A673 (cell line): ENCODE measurements around the gene P2RX6. TPM values are rescaled to one million over a fixed set of nuclear protein-coding genes. Genes with fewer than 3 reads are reported as not detected.
"Not testable (repeated sequence)": the region's sequence is repeated elsewhere in the genome, so short reads cannot be mapped to it uniquely, and the experiment has no call there.

Experiments
- BruUV-seq: library from RNA; stranded (reverse); fragments of 400-500 nt; replicated peaks from 2 replicates; lab custom pipeline; 2021; lab: Mats Ljungman, UMichigan
- CTCF ChIA-PET: fragments of 300-600 bp; sonication (Branson Sonifier 250); formaldehyde crosslinking; loops from one replicate; lab custom pipeline; 2022; ENCODE audit warnings: antibody characterized with exemption; lab: Charles Lee
- POLR2A ChIA-PET: fragments of 300-600 bp; sonication (Branson Sonifier 250); formaldehyde crosslinking; loops from one replicate; lab custom pipeline; 2022; ENCODE audit warnings: antibody characterized with exemption; ENCODE audit not compliant: low non-redundant PET; lab: Charles Lee
- DNase-seq: peaks from one replicate; pipeline ENCODE4 v3.0.0-alpha.2; 2015; ENCODE audit warnings: low spot score
- H3K27ac ChIP-seq: fragments of 200-600 bp; sonication (generic); 2 replicates; pipeline ENCODE4 v1.5.1; 2016; ENCODE audit warnings: mixed run types, low read depth, mild to moderate bottlenecking, mixed read lengths, antibody characterized with exemption, low read length; ENCODE audit not compliant: poor library complexity, severe bottlenecking
- H3K27me3 ChIP-seq: fragments of 200-600 bp; sonication (generic); replicated peaks from 2 replicates; pipeline ENCODE4 v1.6.1; 2017; ENCODE audit warnings: mixed run types, low read depth, mild to moderate bottlenecking, mixed read lengths, antibody characterized with exemption, low read length; ENCODE audit not compliant: insufficient read depth, poor library complexity
- H3K36me3 ChIP-seq: fragments of 200-600 bp; sonication (generic); 2 replicates; pipeline ENCODE4 v1.6.1; 2016; ENCODE audit warnings: mixed run types, mild to moderate bottlenecking, mixed read lengths, antibody characterized with exemption, low read length; ENCODE audit not compliant: insufficient read depth, poor library complexity, severe bottlenecking
- H3K4me1 ChIP-seq: fragments of 200-600 bp; sonication (generic); 2 replicates; pipeline ENCODE4 v1.6.1; 2017; ENCODE audit warnings: mixed run types, mild to moderate bottlenecking, mixed read lengths, antibody characterized with exemption, low read length; ENCODE audit not compliant: insufficient read depth, poor library complexity, severe bottlenecking
- H3K4me3 ChIP-seq: fragments of 200-600 bp; sonication (generic); 2 replicates; pipeline ENCODE4 v1.5.1; 2016; ENCODE audit warnings: low read depth, mixed run types, mild to moderate bottlenecking, mixed read lengths, low read length; ENCODE audit not compliant: poor library complexity, severe bottlenecking
- H3K9me3 ChIP-seq: fragments of 200-600 bp; sonication (generic); 2 replicates; pipeline ENCODE4 v1.6.1; 2016; ENCODE audit warnings: mixed run types, low read depth, mild to moderate bottlenecking, mixed read lengths, antibody characterized with exemption, low read length; ENCODE audit not compliant: poor library complexity, severe bottlenecking
- CTCF ChIP-seq: fragments of 300-800, 200-600 bp; sonication (generic); conservative IDR thresholded peaks from 2 replicates; pipeline ENCODE4 v1.5.1; 2017; ENCODE audit warnings: low read depth, mild to moderate bottlenecking, antibody characterized with exemption, low read length, moderate library complexity, mixed read lengths
- EZH2 ChIP-seq: fragments of 200-600 bp; sonication (generic); IDR thresholded peaks from 2 replicates; pipeline ENCODE4 v1.6.1; 2017; ENCODE audit warnings: borderline replicate concordance, low read depth, mild to moderate bottlenecking, mixed read lengths, antibody characterized with exemption, low read length; ENCODE audit not compliant: poor library complexity, severe bottlenecking
- intact Hi-C: fragments of 100-400 bp; cut with micrococcal nuclease; formaldehyde crosslinking; loops from one replicate; pipeline ENCODE4 v1.10.0; 2022; ENCODE audit not compliant: unreplicated experiment
- total RNA-seq: library from RNA; stranded (reverse); gene quantifications from 2 replicates; pipeline ENCODE4 v1.2.3, GENCODE V29; 2021

The P2RX6 gene
- total RNA-seq, 1 experiment from 2014 or later = 0.43 TPM

- no TSS peak for BruUV-seq
- Histone ChIP-seq H3K27ac (no peak overlapping the region), H3K4me1 (peaks cover 8% of the 10 kb centered on the region), H3K36me3 (no peaks in the 10 kb centered on the region), H3K9me3 (no peaks in the 10 kb centered on the region), H3K4me3 (no peak overlapping the region), H3K27me3 (no peaks in the 10 kb centered on the region)
- intact Hi-C loops = no loop called here
- CTCF ChIA-PET = interaction anchor here (1.5 kb wide), 1 partner anchor 11 kb away, joined by 3 read pairs; the partner anchor contains the start of gene LZTR1
- DNase-seq = peak; percentile 55
- TF ChIP-seq CTCF = no peak
- TF ChIP-seq EZH2 = no peak
- POLR2A ChIA-PET = no interaction called here
Measured at GRCh38 chr22:20970939-20971657, 43.9 kb upstream of the P2RX6 start.

- H3K4me3 ChIP-seq, H3K36me3 ChIP-seq, H3K27ac ChIP-seq, H3K27me3 ChIP-seq, DNase-seq, BruUV-seq, POLR2A ChIA-PET, H3K9me3 ChIP-seq, intact Hi-C loops, H3K4me1 ChIP-seq: not testable (repeated sequence)
- CTCF ChIA-PET = interaction anchor here (1.5 kb wide), 1 partner anchor 10 kb away, joined by 3 read pairs; the partner anchor contains the start of gene LZTR1
Measured at GRCh38 chr22:20972014-20972694, 42.8 kb upstream of the P2RX6 start.

- Histone ChIP-seq H3K9me3 (no peaks in the 10 kb centered on the region), H3K4me3 (no peak overlapping the region), H3K4me1 (peaks cover 8% of the 10 kb centered on the region), H3K27ac (no peak overlapping the region), H3K27me3 (no peaks in the 10 kb centered on the region), H3K36me3 (no peaks in the 10 kb centered on the region)
- intact Hi-C loops = no loop called here
- TF ChIP-seq CTCF (no peak), EZH2 (no peak)
- no peak for DNase-seq
- CTCF ChIA-PET = interaction anchor here (1.5 kb wide), 1 partner anchor 9 kb away, joined by 3 read pairs; the partner anchor contains the start of gene LZTR1
- POLR2A ChIA-PET = no interaction called here
- no TSS peak for BruUV-seq
Measured at GRCh38 chr22:20972933-20973577, 41.9 kb upstream of the P2RX6 start.
